ENCODE results near the gene CENPT.
"Not testable (repeated sequence)": the region's sequence is repeated elsewhere in the genome, so short reads cannot be mapped to it uniquely, and the experiment has no call there.

The CENPT gene

DNA sequence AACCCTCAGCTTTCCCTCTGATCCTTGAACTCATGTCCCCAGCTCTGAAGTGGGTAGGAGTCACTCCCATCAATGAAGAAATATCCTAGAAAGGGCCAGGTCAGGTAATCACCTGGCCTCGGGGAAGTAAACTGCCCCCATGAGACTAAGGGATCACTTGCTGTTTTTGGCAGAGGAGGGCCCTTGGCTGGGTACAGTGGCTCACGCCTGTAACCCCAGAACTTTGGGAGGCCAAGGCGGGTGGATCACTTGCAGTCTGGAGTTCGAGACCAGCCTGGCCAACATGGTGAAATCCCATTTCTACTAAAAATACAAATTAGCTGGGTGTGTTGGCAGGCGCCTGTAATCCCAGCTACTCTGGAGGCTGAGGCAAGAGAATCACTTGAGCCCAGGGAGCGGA is 16.6 kb upstream of the CENPT start:
- not testable (repeated sequence) for H3K36me3 Mint-ChIP-seq, H3K27me3 Mint-ChIP-seq, H3K9me3 Mint-ChIP-seq, H3K4me3 Mint-ChIP-seq
- peak overlapping the region; percentile 35 for H3K27ac Mint-ChIP-seq
- peaks cover 16% of the 10 kb centered on the region for H3K4me1 Mint-ChIP-seq

- no peaks in the 10 kb centered on the region for H3K9me3 Mint-ChIP-seq
- peaks cover 24% of the 10 kb centered on the region for H3K4me1 Mint-ChIP-seq
- no peak overlapping the region for H3K27ac Mint-ChIP-seq
- no peaks in the 10 kb centered on the region for H3K27me3 Mint-ChIP-seq
- H3K4me3 Mint-ChIP-seq: no peak overlapping the region
- H3K36me3 Mint-ChIP-seq: peaks cover under 1% of the 10 kb centered on the region
These were observed 15.4 kb upstream of the CENPT start for GRCh38 chr16:67862623-67863583.

- Mint-ChIP-seq H3K27ac (peak overlapping the region; percentile 15), H3K4me1 (peaks cover 34% of the 10 kb centered on the region), H3K27me3 (no peaks in the 10 kb centered on the region), H3K36me3 (peaks cover 2% of the 10 kb centered on the region), H3K9me3 (no peaks in the 10 kb centered on the region), H3K4me3 (no peak overlapping the region)
These were observed 14.4 kb upstream of the CENPT start for GRCh38 chr16:67861877-67862276.

GRCh38 chr16:67860589-67861398 is 13.3 kb upstream of the CENPT start:
- peaks cover 2% of the 10 kb centered on the region for H3K36me3 Mint-ChIP-seq
- peaks cover 37% of the 10 kb centered on the region for H3K4me1 Mint-ChIP-seq
- H3K9me3 Mint-ChIP-seq: no peaks in the 10 kb centered on the region
- no peak overlapping the region for H3K4me3 Mint-ChIP-seq
- H3K27me3 Mint-ChIP-seq: no peaks in the 10 kb centered on the region
- H3K27ac Mint-ChIP-seq: no peak overlapping the region

DNA sequence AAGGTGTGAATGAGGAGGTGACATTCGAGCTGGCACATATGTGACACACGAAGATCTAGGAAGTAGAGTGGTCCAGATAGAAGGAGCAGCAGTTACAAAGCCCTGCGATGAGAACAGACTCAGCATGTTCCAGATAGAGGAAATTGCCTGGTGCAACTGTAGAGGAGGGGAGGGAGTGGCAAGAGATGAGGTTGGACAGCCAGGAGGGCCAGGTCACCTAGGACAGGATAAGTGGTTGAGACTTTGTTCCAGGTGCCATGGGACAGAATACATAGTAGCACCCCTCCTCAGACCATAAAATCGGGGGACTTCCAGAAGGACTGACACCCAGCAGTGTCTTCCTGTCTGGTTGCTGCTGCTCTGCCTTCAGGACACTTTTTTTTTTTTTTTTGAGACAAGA is 11.0 kb upstream of the CENPT start:
- Mint-ChIP-seq H3K9me3 (no peaks in the 10 kb centered on the region), H3K27ac (no peak overlapping the region), H3K4me1 (peaks cover 46% of the 10 kb centered on the region), H3K4me3 (no peak overlapping the region), H3K27me3 (no peaks in the 10 kb centered on the region), H3K36me3 (peaks cover 2% of the 10 kb centered on the region)

DNA sequence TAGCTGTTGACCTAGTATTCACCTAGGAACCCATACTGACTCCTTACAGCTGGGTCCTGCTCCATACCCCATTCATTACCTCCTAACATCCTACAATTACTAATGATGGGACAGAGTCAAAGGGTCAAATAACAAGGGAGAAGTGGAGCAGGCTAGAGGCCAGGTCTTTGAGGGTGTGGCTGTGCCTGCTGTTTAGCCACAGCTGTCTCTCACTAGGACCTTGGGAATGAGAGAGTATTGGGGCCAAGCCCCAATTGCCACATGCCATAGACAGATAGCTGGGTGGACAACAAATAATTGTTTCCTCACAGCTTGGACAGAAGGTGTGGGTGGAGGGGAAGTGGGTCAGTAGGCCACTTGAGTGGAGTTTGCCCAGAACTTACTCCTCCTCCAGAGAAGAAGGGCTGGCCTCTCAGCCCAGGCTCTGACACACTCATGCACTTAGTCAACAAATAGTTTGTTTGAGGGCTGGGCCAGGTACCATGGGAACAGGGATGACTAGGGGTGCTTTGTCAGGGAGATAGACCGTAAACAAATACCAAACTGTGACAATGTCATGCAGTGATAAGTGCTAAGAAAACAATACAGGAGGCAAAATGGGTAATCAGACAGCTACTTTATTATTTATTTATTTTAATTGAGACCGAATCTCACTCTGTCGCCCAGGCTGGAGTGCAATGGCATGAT is 10.2 kb upstream of the CENPT start:
- H3K27me3 Mint-ChIP-seq: no peaks in the 10 kb centered on the region
- H3K36me3 Mint-ChIP-seq: peaks cover 2% of the 10 kb centered on the region
- H3K9me3 Mint-ChIP-seq: no peaks in the 10 kb centered on the region
- H3K4me3 Mint-ChIP-seq: no peak overlapping the region
- peak overlapping the region; percentile 85 for H3K27ac Mint-ChIP-seq
- peaks cover 46% of the 10 kb centered on the region for H3K4me1 Mint-ChIP-seq

GRCh38 chr16:67856927-67857546 is 9.5 kb upstream of the CENPT start:
- no peak overlapping the region for H3K27ac Mint-ChIP-seq
- H3K4me1 Mint-ChIP-seq: peaks cover 45% of the 10 kb centered on the region
- H3K4me3 Mint-ChIP-seq: no peak overlapping the region
- H3K36me3 Mint-ChIP-seq: peaks cover 2% of the 10 kb centered on the region
- H3K9me3 Mint-ChIP-seq: no peaks in the 10 kb centered on the region
- no peaks in the 10 kb centered on the region for H3K27me3 Mint-ChIP-seq

DNA sequence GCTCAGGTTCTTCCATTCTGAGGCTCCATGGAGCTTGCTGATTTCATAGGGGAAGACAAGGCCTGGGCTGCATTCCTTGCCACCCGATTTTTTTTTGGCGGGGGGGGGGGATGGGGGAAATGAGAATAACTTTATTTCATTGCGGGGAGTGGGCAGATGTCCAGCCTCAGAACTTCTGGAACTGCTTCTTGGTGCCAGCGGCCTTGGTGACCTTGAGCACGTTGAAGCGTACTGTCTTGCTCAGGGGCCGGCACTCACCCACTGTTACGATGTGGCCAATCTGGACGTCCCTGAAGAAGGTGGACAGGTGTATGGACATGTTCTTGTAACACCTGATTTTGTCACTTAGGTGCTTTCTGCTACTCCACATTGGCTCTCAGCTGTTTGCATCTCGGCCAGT is 8.3 kb upstream of the CENPT start:
- H3K27me3 Mint-ChIP-seq: no peaks in the 10 kb centered on the region
- no peak overlapping the region for H3K4me3 Mint-ChIP-seq
- H3K27ac Mint-ChIP-seq: no peak overlapping the region
- no peaks in the 10 kb centered on the region for H3K9me3 Mint-ChIP-seq
- H3K36me3 Mint-ChIP-seq: peaks cover 2% of the 10 kb centered on the region
- H3K4me1 Mint-ChIP-seq: peaks cover 35% of the 10 kb centered on the region

DNA sequence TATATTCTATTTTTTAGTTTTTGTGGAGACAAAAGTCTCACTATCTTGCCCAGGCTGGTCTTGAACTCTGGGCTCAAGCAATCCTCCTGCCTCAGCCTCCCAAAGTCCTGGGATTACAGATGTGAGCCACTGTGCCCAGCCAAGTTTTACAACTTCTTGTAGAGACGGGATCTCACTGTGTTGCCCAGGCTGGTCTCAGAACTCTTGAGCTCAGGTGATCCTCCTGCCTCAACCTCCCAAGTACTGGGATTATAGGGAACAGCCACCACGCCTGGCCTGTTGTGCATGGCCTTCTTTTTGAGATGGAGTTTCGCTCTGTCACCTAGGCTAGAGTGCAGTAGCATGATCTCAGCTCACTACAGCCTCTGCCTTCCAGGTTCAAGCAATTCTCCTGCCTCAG is 6.2 kb upstream of the CENPT start:
- Mint-ChIP-seq H3K27ac (no peak overlapping the region), H3K36me3 (peaks cover 2% of the 10 kb centered on the region), H3K4me3 (no peak overlapping the region), H3K27me3 (no peaks in the 10 kb centered on the region), H3K4me1 (peaks cover 38% of the 10 kb centered on the region), H3K9me3 (no peaks in the 10 kb centered on the region)

- Mint-ChIP-seq H3K36me3 (no peaks in the 10 kb centered on the region), H3K4me3 (peak overlapping the region; percentile 94), H3K27ac (no peak overlapping the region), H3K4me1 (peaks cover 39% of the 10 kb centered on the region), H3K27me3 (no peaks in the 10 kb centered on the region), H3K9me3 (no peaks in the 10 kb centered on the region)
These were observed 625 bp upstream of the CENPT start for GRCh38 chr16:67848118-67848517.

DNA sequence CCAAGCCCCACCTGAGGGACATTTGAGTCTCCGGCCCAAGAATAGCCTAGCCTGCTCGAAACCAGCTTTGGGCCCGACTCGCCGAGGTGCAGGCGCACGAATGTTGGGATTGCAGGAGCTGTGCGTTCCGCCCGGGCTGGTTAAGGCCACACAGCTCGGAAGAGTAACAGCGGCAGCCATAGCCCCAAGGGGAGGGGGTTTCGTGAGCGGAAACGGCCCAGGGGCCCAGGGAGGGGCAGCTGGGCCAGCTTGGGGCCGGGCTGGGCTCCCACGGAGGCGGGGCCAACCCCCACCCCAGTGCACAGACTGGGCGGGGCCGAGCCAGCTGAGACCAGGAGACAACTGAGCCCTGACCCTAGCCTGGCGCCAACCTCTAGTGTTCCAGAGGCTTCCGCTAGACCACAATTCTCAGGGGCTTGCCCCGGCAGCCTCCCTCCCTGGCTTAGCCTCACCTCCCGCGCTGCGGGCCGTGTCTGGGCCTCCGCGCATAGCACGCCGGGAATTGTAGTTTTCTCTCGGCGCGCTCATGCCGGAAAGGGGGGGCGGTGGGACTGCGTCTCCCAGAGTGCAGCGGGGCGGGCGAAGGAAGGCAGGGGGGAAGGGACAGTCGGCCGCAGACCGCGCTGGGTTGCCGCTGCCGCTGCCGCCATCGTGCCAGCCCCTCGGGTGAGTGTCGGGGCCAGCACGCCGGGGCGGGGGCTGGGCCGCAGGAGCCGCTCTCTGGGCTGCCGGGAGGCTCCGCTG is 1.0 kb downstream of the CENPT start, which contains the start of gene NUTF2:
Gene NUTF2 (plus strand): TSS at position 614 of the 744 bp plus-strand sequence. CDS start 18,198 bp downstream, outside the sequence.
- Mint-ChIP-seq H3K36me3 (no peaks in the 10 kb centered on the region), H3K27me3 (no peaks in the 10 kb centered on the region), H3K9me3 (no peaks in the 10 kb centered on the region), H3K27ac (peak within 1 kb of the TSS; percentile 94), H3K4me3 (peak within 1 kb of the TSS; percentile 94), H3K4me1 (peaks cover 46% of the 10 kb centered on the region)

DNA sequence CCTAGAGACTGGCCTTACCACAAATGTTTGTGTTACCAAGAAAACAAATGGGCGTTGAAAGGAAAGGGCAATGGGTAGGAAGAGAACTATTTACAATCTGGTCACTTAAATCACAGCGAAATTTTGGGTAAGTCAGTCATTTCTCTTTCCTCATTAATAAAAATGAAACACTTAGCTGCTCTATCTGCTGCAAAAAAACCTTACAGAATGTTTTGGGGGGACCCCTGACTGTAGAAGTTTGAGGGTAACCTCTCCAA is 1.5 kb downstream of the CENPT start:
- H3K4me3 Mint-ChIP-seq: peak overlapping the region; percentile 92
- peak overlapping the region; percentile 90 for H3K27ac Mint-ChIP-seq
- H3K36me3 Mint-ChIP-seq: no peaks in the 10 kb centered on the region
- H3K9me3 Mint-ChIP-seq: no peaks in the 10 kb centered on the region
- no peaks in the 10 kb centered on the region for H3K27me3 Mint-ChIP-seq
- peaks cover 49% of the 10 kb centered on the region for H3K4me1 Mint-ChIP-seq

GRCh38 chr16:67845291-67846062 is 2.0 kb downstream of the CENPT start:
- H3K27me3 Mint-ChIP-seq: no peaks in the 10 kb centered on the region
- peaks cover 49% of the 10 kb centered on the region for H3K4me1 Mint-ChIP-seq
- no peaks in the 10 kb centered on the region for H3K9me3 Mint-ChIP-seq
- H3K4me3 Mint-ChIP-seq: peak overlapping the region; percentile 92
- no peaks in the 10 kb centered on the region for H3K36me3 Mint-ChIP-seq
- peak overlapping the region; percentile 90 for H3K27ac Mint-ChIP-seq

- Mint-ChIP-seq H3K27me3 (no peaks in the 10 kb centered on the region), H3K4me1 (peaks cover 49% of the 10 kb centered on the region), H3K36me3 (no peaks in the 10 kb centered on the region), H3K27ac (peak overlapping the region; percentile 84), H3K4me3 (peak overlapping the region; percentile 91), H3K9me3 (no peaks in the 10 kb centered on the region)
These were observed 3.0 kb downstream of the CENPT start for GRCh38 chr16:67844497-67844896.
